HG03139 (cell line): ENCODE data around the gene CCSER2.
"Not testable (repeated sequence)": the region's sequence is repeated elsewhere in the genome, so short reads cannot be mapped to it uniquely, and the experiment has no call there.

ENCODE experiments used
- ATAC-seq: cut with Tn5 transposase; IDR thresholded peaks from one replicate; pipeline ENCODE4 v1.9.1; 2021; ENCODE audit not compliant: unreplicated experiment

The CCSER2 gene, protein sequence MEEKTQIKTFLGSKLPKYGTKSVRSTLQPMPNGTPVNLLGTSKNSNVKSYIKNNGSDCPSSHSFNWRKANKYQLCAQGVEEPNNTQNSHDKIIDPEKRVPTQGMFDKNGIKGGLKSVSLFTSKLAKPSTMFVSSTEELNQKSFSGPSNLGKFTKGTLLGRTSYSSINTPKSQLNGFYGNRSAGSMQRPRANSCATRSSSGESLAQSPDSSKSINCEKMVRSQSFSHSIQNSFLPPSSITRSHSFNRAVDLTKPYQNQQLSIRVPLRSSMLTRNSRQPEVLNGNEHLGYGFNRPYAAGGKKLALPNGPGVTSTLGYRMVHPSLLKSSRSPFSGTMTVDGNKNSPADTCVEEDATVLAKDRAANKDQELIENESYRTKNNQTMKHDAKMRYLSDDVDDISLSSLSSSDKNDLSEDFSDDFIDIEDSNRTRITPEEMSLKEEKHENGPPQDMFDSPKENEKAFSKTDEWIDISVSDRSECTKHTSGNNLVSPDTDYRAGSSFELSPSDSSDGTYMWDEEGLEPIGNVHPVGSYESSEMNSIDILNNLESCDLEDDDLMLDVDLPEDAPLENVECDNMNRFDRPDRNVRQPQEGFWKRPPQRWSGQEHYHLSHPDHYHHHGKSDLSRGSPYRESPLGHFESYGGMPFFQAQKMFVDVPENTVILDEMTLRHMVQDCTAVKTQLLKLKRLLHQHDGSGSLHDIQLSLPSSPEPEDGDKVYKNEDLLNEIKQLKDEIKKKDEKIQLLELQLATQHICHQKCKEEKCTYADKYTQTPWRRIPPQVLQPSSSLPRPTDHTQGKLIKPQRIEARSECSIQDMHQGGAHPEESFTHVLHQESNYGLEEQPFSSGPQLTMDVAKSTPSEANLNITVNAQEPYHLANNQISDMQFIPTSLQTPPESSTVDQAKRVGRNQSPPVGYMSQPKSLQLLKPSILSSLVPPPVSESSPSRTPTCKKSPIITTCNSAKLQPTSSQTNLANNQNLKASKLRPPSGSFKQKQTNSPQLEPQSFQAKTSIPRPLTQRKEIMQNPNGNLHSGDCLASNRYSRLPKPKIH

DNA sequence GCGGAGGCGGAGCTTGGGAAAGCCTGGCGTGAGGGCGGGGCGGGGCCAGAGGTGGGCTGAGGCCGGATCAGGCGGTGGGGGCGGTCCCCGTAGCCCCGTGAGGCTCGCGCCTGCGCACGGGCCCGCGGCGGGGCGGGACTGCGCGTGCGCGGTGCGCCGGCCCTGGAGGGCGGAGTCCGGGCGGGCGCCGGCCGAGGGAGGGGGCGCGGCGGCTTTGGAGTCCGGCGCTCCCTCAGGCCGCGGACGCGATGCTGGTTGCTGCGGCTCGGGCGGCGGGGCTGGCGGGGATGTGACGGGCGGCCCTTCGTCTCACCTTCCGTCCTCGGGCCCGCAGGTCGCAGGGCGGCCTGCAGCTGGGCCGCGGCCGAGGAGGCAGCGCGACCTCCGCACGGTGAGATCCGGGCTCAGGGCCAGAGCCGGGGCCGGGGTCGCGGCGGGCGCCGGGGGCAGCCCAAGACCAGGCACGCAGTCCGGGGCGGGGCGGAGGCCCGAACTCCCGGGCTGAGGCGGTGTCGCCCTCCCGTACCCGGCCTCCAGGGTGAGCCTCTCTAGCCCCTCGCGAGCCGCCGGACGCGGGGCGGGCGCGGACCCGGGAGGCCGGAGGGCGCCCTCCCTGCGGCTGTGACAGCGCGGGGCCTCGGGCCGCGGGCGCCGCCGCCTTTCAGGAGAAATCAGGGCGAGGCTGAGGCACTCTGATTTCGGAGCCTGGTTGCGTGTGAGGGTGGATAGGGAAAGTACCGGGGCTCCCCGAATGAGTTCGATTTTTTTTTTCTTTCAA is at the start of gene CCSER2:
Gene CCSER2 (plus strand): TSS at position 172 of the 778 bp plus-strand sequence. CDS start 42,464 bp downstream, outside the sequence.
- peak; percentile 58 for ATAC-seq

GRCh38 chr10:84279876-84280475 is 48.4 kb upstream of the CCSER2 start:
- not testable (repeated sequence) for ATAC-seq

- no peak for ATAC-seq
Measured at GRCh38 chr10:84286695-84287094, 41.7 kb upstream of the CCSER2 start.

DNA sequence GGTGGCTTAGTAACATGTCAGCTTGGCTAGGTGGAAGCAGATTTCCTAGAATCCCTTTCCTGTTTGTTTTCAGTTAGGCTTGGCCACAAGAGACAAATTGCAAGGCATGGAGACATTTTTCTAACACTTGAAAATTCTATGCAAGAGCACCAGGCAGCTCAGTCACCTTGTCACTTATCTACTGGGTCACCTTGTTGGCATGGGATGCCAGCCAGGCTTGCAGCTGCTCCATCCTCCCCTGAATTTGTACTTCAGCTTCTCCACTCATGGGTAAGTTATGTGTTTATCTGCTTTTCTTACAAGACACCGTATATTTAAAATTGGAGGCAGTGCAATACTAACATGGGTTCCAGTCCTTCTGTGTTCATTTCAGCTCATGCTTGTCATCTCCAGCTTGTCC is 40.2 kb upstream of the CCSER2 start:
- no peak for ATAC-seq

GRCh38 chr10:84289521-84290200 is 38.7 kb upstream of the CCSER2 start:
- ATAC-seq, result no peak

- ATAC-seq, result no peak
Measured at GRCh38 chr10:84290235-84290634, 38.2 kb upstream of the CCSER2 start.

GRCh38 chr10:84291384-84291783 is 37.0 kb upstream of the CCSER2 start:
- ATAC-seq, result no peak

DNA sequence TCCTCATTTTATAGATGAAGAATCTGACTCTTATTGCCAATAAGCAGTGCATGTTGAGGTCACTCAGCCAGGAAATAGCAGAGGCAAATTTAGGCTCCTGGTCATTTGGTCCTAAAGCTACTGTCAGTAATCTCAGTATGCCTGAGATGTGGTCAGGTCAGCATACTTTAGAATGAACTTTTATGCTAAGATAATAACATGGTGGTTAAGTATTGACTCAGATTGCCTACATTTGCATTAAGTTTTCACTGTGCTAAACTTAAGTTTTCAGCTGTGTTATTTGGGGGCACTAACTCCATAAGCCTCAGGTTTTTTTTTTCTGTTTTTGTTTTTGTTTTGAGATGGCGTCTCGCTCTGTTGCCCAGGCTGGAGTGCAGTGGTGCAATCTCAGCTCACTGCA is 35.9 kb upstream of the CCSER2 start:
- no peak for ATAC-seq

DNA sequence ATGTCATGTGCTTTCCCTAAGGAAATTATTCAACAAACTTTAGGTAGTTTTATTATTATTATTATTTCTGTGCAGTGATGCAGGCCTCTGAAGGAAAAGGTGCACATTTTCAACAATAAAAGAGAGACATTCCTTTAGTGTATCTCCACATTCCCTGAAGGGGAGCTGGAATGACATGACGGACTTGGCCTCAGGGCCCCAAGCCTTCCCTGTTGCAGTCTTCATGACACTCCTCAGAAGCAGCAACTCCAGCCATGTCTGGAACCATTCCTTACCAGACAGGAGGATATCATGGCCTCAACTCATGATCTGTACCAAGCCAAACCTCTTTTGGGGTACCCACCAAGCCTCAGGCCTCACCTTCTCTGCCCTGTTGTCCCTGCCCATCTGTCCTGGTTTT is 35.2 kb upstream of the CCSER2 start:
- no peak for ATAC-seq

- ATAC-seq, result no peak
Measured at GRCh38 chr10:84293574-84294016, 34.8 kb upstream of the CCSER2 start.

- ATAC-seq, result no peak
Measured at GRCh38 chr10:84294766-84295447, 33.5 kb upstream of the CCSER2 start.

GRCh38 chr10:84296091-84296981 is 32.1 kb upstream of the CCSER2 start:
- ATAC-seq, result no peak

DNA sequence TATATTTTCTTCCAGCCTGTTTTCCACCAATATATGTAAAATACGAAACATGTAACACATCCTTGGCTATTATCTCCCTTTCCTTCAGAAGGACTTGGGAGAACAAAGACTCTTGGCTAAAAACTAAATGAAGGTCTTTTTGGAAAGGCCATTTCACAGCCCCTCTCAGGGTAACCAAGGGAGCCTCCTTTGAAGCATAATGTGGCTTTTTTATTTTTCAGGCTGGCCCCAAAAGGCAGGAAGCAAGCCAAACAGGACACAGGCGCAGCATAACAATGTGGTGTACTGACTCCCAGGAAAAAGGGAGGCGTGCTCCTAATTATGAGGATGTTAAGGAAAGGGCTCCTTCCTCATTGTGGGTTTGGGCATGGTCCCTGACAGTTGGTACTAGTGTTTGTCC is 30.3 kb upstream of the CCSER2 start:
- no peak for ATAC-seq

- ATAC-seq, result no peak
Measured at GRCh38 chr10:84302223-84302622, 26.2 kb upstream of the CCSER2 start.

DNA sequence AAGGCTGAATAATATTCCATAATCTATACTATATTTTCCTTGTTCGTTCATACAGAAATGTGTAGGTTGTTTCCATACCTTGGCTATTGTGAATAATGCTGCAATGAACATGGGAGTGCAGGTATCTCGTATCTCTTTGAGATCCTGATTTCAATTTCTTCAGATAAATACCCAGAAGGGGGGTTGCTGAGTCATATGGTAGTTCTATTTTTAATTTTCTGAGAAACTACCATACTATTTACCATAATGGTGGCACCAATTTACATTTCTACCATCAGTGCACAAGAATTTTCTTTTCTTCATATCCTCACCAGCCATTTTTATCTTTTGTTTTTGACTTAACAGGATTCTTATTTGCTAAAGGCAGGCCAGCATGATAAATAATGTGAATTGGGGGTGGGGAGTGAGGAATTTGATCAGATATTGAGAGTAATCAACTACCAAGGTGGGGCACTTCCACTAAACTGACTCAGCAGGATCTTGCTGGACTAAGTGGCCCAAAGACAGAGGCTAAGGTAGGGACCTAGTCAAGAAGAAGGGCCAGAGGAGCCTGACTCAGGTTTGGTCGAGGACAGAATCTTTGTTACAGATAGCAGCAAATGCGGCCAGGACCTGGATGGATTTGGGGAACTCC is 21.5 kb upstream of the CCSER2 start:
- ATAC-seq, result no peak

GRCh38 chr10:84308021-84308420 is 20.4 kb upstream of the CCSER2 start:
- ATAC-seq, result no peak

- no peak for ATAC-seq
Measured at GRCh38 chr10:84308481-84309304, 19.7 kb upstream of the CCSER2 start.
